ENCODE results near the gene CDCA8.

CDCA8 gene

GRCh38 chr1:37670133-37670532 is 22.2 kb upstream of the CDCA8 start:
- H3K4me3 ChIP-seq (ENCODE audit: low read depth, low read length): no peak overlapping the region
- in situ Hi-C loops (cut with HindIII; ENCODE audit: low sequenced_read_pairs): no loop called here
- no peak for DNase-seq (ENCODE audit: low read depth)

GRCh38 chr1:37671261-37671660 is 21.1 kb upstream of the CDCA8 start:
- no peak for TF ChIP-seq CTCF (IDR thresholded peaks at IDR 0.05; ENCODE audit: low read depth, low read length, missing control alignments)
- H3K4me3 ChIP-seq (ENCODE audit: low read depth, low read length): no peak overlapping the region
- DNase-seq (ENCODE audit: low read depth): no peak
- in situ Hi-C loops (cut with HindIII; ENCODE audit: low sequenced_read_pairs): no loop called here

More at GRCh38 chr1:37670133-37670532, 22.2 kb upstream of the CDCA8 start:
- TF ChIP-seq CTCF (IDR thresholded peaks at IDR 0.05; ENCODE audit: low read depth, low read length, missing control alignments): no peak

- no peak overlapping the region for H3K4me3 ChIP-seq (ENCODE audit: low read depth, low read length)
- no peak for TF ChIP-seq CTCF (IDR thresholded peaks at IDR 0.05; ENCODE audit: low read depth, low read length, missing control alignments)
- DNase-seq (ENCODE audit: low read depth): no peak
- in situ Hi-C loops (cut with HindIII; ENCODE audit: low sequenced_read_pairs): no loop called here
These were observed 20.0 kb upstream of the CDCA8 start for GRCh38 chr1:37672136-37672870.

GRCh38 chr1:37673920-37674319 is 18.4 kb upstream of the CDCA8 start:
- no peak for DNase-seq (ENCODE audit: low read depth)
- no peak overlapping the region for H3K4me3 ChIP-seq (ENCODE audit: low read depth, low read length)
- no peak for TF ChIP-seq CTCF (IDR thresholded peaks at IDR 0.05; ENCODE audit: low read depth, low read length, missing control alignments)
- in situ Hi-C loops (cut with HindIII; ENCODE audit: low sequenced_read_pairs): no loop called here

- in situ Hi-C loops (cut with HindIII; ENCODE audit: low sequenced_read_pairs): no loop called here
- TF ChIP-seq CTCF (IDR thresholded peaks at IDR 0.05; ENCODE audit: low read depth, low read length, missing control alignments): no peak
- no peak overlapping the region for H3K4me3 ChIP-seq (ENCODE audit: low read depth, low read length)
- no peak for DNase-seq (ENCODE audit: low read depth)
These were observed 15.8 kb upstream of the CDCA8 start for GRCh38 chr1:37676281-37677142.

DNA sequence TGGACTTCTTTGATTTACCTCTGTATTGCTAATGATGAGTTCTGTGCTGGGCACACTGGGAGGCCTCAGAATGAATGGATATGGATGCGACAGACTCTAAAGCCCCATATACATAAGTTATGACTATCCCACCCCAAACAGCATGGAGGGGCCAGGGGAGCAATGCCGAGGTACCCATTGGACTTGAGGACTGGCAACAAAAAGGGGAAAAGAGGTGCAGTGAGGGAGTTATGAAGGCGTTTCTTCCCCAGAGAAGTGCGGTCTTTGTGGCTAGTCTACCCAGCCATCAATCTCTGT is 15.2 kb upstream of the CDCA8 start:
- no peak for DNase-seq (ENCODE audit: low read depth)
- TF ChIP-seq CTCF (IDR thresholded peaks at IDR 0.05; ENCODE audit: low read depth, low read length, missing control alignments): no peak
- in situ Hi-C loops (cut with HindIII; ENCODE audit: low sequenced_read_pairs): no loop called here
- no peak overlapping the region for H3K4me3 ChIP-seq (ENCODE audit: low read depth, low read length)

All from astrocyte of the cerebellum (primary cell).